Right atrium auricular region (tissue), 2 donors: ENCODE data around the gene EBF4. TPM values are rescaled to one million over a fixed set of nuclear protein-coding genes. Genes with fewer than 3 reads are reported as not detected.
"Not testable (repeated sequence)": the region's sequence is repeated elsewhere in the genome, so short reads cannot be mapped to it uniquely, and the experiment has no call there.

Source experiments
- DNase-seq: peaks from one replicate; pipeline ENCODE4 v3.0.0-alpha.2; 2019; ENCODE audit warnings: low spot score
- H3K27ac ChIP-seq, 2 donors: fragments of 200-600 bp; sonication (generic); 1 replicate in 1 of 2; 2 replicates in 1 of 2; pipeline ENCODE4 v1.5.1; 2016 to 2019
- H3K27me3 ChIP-seq, 2 donors: fragments of 200-600 bp; sonication (generic); one replicate each; pipeline versions ENCODE4 v1.5.1 to v1.6.0; 2017 to 2019
- H3K36me3 ChIP-seq: fragments of 200-600 bp; sonication (generic); one replicate; pipeline ENCODE4 v1.5.1; 2016
- H3K4me1 ChIP-seq, 2 donors: fragments of 200-600 bp; sonication (generic); one replicate each; pipeline versions ENCODE4 v1.5.1 to v1.6.0; 2017 to 2019
- H3K4me3 ChIP-seq, 2 donors: fragments of 200-600 bp; sonication (generic); 1 replicate in 1 of 2; 2 replicates in 1 of 2; pipeline ENCODE4 v1.5.1; 2017 to 2019; ENCODE audit warnings: mild to moderate bottlenecking in 1 of 2, moderate library complexity in 1 of 2
- H3K9me3 ChIP-seq, 2 donors: fragments of 200-600 bp; sonication (generic); one replicate each; pipeline ENCODE4 v1.5.1; 2019
- total RNA-seq, 2 donors: library from RNA; depleted of rRNA; stranded (reverse); fragments of >200 nt; gene quantifications; one replicate each; pipeline ENCODE4 v1.1.0, GENCODE V29; 2016
- TF ChIP-seq, protein P1 (sequence below), 2 donors: fragments of 200-600 bp; sonication (generic); IDR thresholded peaks; one replicate each; pipeline ENCODE4 v1.5.1; 2019; ENCODE audit warnings: antibody characterized with exemption in 2 of 2

Gene EBF4
- total RNA-seq, 2 donors from 2014 or later, result 2.5 to 8.5 TPM

- H3K27me3 ChIP-seq, result no peaks in the 10 kb centered on the region
- TF ChIP-seq, protein P1, sequence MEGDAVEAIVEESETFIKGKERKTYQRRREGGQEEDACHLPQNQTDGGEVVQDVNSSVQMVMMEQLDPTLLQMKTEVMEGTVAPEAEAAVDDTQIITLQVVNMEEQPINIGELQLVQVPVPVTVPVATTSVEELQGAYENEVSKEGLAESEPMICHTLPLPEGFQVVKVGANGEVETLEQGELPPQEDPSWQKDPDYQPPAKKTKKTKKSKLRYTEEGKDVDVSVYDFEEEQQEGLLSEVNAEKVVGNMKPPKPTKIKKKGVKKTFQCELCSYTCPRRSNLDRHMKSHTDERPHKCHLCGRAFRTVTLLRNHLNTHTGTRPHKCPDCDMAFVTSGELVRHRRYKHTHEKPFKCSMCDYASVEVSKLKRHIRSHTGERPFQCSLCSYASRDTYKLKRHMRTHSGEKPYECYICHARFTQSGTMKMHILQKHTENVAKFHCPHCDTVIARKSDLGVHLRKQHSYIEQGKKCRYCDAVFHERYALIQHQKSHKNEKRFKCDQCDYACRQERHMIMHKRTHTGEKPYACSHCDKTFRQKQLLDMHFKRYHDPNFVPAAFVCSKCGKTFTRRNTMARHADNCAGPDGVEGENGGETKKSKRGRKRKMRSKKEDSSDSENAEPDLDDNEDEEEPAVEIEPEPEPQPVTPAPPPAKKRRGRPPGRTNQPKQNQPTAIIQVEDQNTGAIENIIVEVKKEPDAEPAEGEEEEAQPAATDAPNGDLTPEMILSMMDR (IDR thresholded peaks at IDR 0.05), result no peak
- no peaks in the 10 kb centered on the region for H3K9me3 ChIP-seq
- H3K27ac ChIP-seq, result peak within 1 kb of the TSS; percentile 83 to 86
- peak; percentile 96 for DNase-seq
- peaks cover 0 to 14% of the 10 kb centered on the region in 2 donors for H3K4me1 ChIP-seq
- peaks cover 38% of the 10 kb centered on the region for H3K36me3 ChIP-seq
- peak within 1 kb of the TSS; percentile 71 to 89 for H3K4me3 ChIP-seq
Observed at GRCh38 chr20:2663887-2664719, 28.5 kb upstream of the EBF4 start, which contains the start of gene IDH3B. TSS of gene IDH3B (minus strand) at chr20:2664216. CDS start at chr20:2664188, 28 bp downstream.

DNA sequence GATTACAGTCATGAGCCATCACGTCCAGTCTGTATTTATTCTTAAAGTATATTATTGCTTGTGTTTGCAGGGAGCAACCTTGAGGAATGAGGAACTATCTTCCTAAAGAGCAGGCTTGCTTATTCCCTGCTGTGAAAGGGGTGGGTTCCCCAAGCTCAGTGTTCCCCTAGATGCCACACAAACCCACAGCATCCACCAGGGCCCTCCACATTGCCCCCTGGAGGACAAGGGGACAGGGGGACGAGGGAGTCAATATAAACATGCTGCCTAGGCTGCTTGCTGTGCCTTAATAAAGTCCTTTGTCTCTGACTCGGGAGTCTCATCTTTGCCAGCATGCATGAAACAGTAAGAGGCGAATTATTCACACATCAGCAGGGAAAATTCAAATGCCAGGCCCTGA lies 20.6 kb upstream of the EBF4 start:
- no peaks in the 10 kb centered on the region for H3K36me3 ChIP-seq
- DNase-seq, result no peak
- H3K9me3 ChIP-seq, result no peaks in the 10 kb centered on the region
- H3K4me1 ChIP-seq, result no peaks in the 10 kb centered on the region
- TF ChIP-seq, protein P1 (IDR thresholded peaks at IDR 0.05), result no peak
- no peak overlapping the region for H3K4me3 ChIP-seq
- H3K27ac ChIP-seq, result no peak overlapping the region
- H3K27me3 ChIP-seq, result no peaks in the 10 kb centered on the region

GRCh38 chr20:2672446-2672845 lies 20.1 kb upstream of the EBF4 start:
- TF ChIP-seq, protein P1 (IDR thresholded peaks at IDR 0.05), result no peak
- H3K4me1 ChIP-seq, result no peaks in the 10 kb centered on the region

DNA sequence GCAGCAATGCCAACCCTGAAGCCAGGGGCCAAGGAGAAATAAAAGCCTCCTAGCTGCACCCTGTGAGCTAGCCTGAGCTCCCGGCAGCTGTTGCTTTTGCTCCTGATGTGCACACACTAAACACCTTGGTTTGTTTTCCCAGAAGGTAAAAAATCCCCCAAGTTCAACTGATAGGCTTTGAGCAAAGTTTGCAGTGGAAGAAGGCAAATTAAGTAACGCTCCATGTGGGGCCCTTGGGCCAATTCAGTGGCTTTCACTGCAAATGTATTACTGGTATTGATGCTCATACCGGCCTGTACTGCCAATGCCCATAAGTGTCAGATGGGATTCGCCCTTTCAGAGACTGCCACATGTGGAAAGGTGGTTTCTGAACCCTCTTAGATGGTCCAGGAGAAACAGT lies 19.1 kb upstream of the EBF4 start:
- H3K36me3 ChIP-seq, result no peaks in the 10 kb centered on the region
- no peaks in the 10 kb centered on the region for H3K9me3 ChIP-seq
- H3K4me3 ChIP-seq, result no peak overlapping the region
- no peak overlapping the region for H3K27ac ChIP-seq
- no peaks in the 10 kb centered on the region for H3K27me3 ChIP-seq
- DNase-seq, result no peak
- TF ChIP-seq, protein P1 (IDR thresholded peaks at IDR 0.05), result no peak
- no peaks in the 10 kb centered on the region for H3K4me1 ChIP-seq

More at GRCh38 chr20:2672446-2672845, 20.1 kb upstream of the EBF4 start:
- H3K36me3 ChIP-seq, result no peaks in the 10 kb centered on the region
- H3K27me3 ChIP-seq, result no peaks in the 10 kb centered on the region
- DNase-seq, result no peak
- no peak overlapping the region for H3K27ac ChIP-seq
- H3K4me3 ChIP-seq, result no peak overlapping the region
- no peaks in the 10 kb centered on the region for H3K9me3 ChIP-seq

DNA sequence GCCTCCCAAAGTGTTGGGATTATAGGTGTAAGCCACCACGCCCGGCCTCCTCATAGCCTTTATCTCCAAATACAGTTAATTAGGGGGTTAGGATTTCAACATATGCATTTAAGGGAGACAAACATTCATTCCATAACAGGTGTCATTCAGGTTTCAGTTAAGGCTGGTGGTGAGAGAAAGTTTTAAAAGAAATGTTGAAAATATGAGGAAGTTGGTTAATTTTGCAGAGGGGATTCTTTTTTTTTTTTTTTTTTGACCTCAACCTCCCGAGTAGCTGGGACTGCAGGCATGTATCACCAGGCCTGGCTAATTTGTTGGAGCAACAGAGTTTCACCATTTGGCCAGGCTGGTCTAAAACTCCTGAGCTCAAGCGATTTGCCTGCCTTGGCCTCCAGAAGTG lies 12.5 kb upstream of the EBF4 start:
- Histone ChIP-seq H3K27ac (no peak overlapping the region), H3K4me3 (no peak overlapping the region), H3K36me3 (no peaks in the 10 kb centered on the region), H3K9me3 (no peaks in the 10 kb centered on the region), H3K4me1 (no peaks in the 10 kb centered on the region), H3K27me3 (no peaks in the 10 kb centered on the region)
- TF ChIP-seq, protein P1 (IDR thresholded peaks at IDR 0.05), result no peak
- no peak for DNase-seq

GRCh38 chr20:2682040-2682439 lies 10.5 kb upstream of the EBF4 start:
- H3K27me3 ChIP-seq, H3K9me3 ChIP-seq, H3K4me1 ChIP-seq, H3K4me3 ChIP-seq, DNase-seq, H3K36me3 ChIP-seq, H3K27ac ChIP-seq: not testable (repeated sequence)

GRCh38 chr20:2684817-2685216 lies 7.8 kb upstream of the EBF4 start:
- not testable (repeated sequence) for H3K4me3 ChIP-seq

More at GRCh38 chr20:2684817-2685216, 7.8 kb upstream of the EBF4 start:
- H3K27ac ChIP-seq, H3K36me3 ChIP-seq, H3K9me3 ChIP-seq, DNase-seq, H3K4me1 ChIP-seq, H3K27me3 ChIP-seq: not testable (repeated sequence)
